ENCODE results near the gene RHD.
"Not testable (repeated sequence)": the region's sequence is repeated elsewhere in the genome, so short reads cannot be mapped to it uniquely, and the experiment has no call there.

Gene RHD

DNA sequence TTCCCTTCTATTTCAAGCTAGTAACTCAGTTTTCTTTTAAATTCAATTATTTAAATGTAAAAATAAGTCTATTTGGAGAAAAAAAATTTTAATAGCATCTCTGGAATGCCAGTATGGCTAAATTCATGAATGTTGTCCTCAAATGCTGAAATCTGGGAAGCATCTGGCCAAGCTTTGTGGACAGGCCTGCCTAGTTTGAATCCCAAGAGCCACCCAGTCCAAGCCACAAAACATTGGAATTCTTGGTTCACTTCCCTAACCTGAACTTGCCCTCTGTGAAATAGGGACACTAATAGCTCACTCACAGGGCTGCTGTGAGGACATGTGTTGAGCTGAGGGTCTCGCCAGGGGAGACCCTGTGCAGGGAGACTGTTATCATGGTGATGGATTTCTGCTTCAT is 37.2 kb downstream of the RHD start:
- not testable (repeated sequence) for DNase-seq

DNA sequence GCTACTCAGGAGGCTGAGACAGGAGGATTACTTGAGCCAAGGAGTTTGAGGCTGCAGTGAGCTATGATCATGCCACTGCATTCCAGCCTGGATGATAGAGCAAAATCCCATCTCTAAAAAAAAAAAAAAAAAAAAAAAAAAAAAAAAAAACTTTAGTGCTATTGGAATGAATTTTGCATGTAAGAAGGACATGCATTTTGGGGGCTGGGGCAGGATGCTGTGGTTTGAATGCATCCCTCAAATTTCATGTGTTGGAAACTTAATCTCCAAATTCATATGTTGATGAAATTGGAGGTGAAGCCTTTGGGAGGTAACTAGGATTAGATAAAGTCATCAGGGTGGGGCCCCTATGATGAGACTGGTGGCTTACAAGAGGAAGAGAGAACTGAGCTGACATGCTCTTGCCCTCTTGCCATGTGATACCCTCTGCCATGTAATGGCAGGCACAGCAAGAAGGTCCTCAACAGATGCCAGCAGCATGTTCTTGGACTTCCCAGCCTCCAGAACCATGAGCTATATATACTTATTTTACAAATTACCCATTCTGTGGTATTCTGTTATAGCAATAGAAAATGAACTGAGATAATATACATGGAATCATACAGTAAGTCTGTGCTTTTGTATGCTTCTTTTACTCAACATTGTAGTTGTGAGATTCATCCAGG is 40.6 kb downstream of the RHD start:
- DNase-seq = not testable (repeated sequence)

DNA sequence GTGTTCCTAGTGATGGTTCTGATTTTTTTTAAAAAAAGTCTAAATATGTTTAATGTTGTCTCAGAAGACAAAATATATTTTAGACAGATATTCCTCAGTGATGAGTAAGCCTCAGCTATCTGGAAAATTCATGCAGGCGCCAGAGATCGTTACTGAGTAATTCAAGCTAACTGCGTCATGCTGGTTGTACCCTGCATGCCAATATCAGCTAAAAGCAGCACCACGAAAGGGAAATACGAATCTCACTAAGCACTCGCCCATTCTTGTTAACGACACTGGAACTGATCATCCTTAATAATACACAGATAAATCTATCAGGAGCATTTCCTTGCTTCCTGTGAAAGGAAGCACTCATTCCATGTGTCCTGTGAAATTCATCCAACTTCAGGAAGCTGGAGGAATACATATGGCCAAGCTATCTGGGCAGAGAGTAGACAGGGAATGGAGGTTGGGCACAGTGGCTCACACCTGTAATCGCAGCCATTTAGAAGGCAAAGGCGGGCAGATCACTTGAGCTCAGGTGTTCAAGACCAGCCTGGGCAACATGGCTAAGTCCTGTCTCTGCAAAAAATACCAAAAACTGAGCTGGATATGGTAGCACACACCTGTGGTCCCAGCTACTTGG is 48.1 kb downstream of the RHD start:
- not testable (repeated sequence) for DNase-seq

GRCh38 chr1:25322127-25322526 is 49.8 kb downstream of the RHD start:
- not testable (repeated sequence) for DNase-seq

- DNase-seq = not testable (repeated sequence)
These were observed 52.1 kb downstream of the RHD start for GRCh38 chr1:25324407-25324806.

- not testable (repeated sequence) for DNase-seq
These were observed 55.8 kb downstream of the RHD start for GRCh38 chr1:25327864-25328790.

- DNase-seq = not testable (repeated sequence)
These were observed 56.5 kb downstream of the RHD start for GRCh38 chr1:25328791-25329185.

- DNase-seq = not testable (repeated sequence)
These were observed 57.0 kb downstream of the RHD start for GRCh38 chr1:25329336-25329735.

DNA sequence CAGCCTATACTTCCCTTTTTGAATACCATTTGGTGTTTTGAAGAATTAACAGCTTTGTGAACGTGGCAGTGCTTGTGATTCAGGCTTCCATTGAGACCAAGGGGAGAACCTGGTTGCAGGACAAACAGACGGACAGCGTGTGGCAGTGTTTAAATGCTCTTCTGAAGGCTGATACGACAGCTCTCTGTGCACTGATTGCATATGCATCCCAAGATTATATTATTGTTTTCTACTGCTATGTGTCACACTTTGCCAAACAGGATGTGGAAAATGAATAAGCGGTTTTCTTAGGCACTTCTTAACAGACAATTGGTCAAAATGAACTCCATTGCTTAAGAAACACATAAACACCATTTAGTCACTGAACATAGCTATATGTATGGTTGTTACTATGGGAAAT is 57.6 kb downstream of the RHD start:
- not testable (repeated sequence) for DNase-seq

DNA sequence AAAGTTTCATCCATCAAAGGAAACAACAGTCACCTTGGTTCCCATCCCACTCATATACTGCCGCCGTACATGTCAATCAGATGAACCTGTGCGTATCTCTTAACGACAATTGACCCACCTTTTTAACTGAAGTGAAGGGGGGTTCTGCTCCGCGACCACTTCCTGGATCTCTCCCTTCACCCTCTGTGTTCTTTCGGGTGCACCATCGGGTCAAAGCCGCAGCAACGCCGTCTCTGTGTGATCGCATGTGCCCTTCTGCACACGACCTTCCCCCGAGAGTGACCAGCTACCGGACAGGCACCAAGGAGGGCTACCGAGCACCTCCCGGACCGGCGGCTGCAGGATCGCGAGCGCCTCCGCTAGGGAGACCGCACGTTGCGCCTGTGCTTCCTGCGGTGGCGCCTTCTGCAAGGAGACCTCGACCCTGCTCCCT is 64.6 kb downstream of the RHD start:
- DNase-seq = not testable (repeated sequence)

- not testable (repeated sequence) for DNase-seq
These were observed 65.3 kb downstream of the RHD start for GRCh38 chr1:25337483-25338187.

- peak; percentile 94 for DNase-seq
These were observed 66.1 kb downstream of the RHD start, which contains the start of gene TMEM50A for GRCh38 chr1:25338188-25338981. TSS of gene TMEM50A (plus strand) at chr1:25338334. CDS start at chr1:25340487, 2,153 bp downstream.

DNA sequence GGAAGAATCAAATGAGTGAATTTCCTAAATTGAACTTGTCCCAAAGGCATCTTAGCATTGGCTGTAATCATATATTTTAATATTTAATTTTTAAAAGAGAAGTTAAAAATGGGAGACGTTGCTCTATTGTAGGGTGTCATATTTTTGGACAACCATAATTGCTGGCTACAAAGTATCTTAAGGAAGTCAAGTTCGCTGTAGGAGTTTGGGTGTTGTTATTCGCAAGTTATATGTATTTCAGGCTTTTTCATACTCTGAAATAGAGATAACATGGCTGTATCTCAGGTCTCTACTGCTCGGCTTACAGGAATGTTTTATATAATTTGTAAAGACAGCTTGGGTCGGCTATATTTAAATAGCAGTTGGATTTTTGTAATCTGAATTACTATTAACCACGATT is 66.7 kb downstream of the RHD start:
- DNase-seq = no peak

- no peak for DNase-seq
These were observed 69.4 kb downstream of the RHD start for GRCh38 chr1:25341746-25342145.

DNA sequence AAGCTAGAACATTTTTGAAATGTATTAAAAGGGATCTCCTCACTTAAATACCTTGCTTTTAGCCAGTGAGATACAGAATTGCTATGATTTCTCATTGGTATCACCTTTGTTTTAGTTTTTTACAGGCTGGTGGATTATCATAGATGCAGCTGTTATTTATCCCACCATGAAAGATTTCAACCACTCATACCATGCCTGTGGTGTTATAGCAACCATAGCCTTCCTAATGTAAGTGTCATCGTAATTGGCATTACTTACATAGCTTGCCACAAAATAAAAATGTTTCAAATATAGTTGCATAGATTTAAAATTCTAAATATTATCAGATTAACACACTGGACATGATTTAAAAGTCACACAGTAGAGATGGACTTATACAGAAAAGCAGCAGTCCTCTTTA is 70.5 kb downstream of the RHD start:
- no peak for DNase-seq

- no peak for DNase-seq
These were observed 71.6 kb downstream of the RHD start for GRCh38 chr1:25343872-25344271.

DNA sequence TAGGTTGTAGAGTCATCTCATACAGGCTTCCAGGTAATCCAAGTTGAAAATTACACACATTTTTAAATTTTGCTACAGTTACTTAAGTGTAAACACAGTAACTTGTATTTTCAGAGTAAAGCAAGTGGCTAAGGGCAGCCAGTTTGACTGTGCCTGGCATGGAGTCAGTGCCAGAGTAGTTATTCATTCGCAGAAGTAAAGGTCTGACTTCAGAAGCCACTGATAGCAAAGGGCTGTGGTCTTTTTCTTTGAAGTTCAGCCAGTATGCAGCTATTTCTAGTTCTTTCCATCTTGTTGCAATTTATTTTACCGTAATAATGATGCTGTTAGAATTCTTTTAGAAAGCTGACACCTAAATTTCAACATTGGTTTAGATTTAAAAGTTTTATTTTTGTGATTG is 75.2 kb downstream of the RHD start:
- DNase-seq = no peak

DNA sequence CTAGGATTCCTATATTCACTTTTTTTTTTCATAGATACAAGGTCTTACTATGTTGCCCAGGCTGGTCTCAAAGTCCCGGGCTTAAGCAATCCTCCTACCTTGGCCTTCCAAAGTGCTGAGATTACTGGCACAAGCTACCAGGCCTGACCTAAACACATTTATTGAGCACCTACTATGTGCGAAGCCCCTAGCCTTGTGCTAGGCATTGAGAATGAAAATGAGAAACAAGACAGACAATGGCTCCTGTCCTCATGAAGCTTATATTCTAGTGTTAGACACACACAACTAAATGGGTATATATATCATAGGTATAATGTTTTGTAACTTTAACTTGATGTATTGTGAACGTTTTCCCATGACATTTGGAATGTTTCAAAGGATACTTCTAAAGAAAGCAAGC is 77.3 kb downstream of the RHD start:
- DNase-seq = no peak

- DNase-seq = no peak
These were observed 83.6 kb downstream of the RHD start for GRCh38 chr1:25355841-25356395.

DNA sequence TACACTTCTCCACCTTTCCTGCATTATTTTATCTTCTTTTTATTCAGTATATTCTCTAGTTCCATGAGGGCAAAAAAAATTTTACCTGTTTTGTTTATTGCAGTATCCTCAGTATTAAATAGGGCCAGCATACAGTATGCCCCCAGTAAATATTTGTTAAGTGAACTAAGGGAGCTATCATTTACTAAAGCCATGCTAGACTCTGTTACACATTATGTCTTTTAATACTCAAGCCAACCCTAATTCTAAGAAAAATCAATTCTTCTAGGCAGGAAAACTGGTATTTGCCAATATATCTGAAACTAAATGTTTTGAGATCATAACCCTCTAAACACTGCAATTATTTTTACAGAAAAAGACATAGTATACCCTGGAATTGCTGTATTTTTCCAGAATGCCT is 84.1 kb downstream of the RHD start:
- DNase-seq = no peak

GRCh38 chr1:25356848-25357247 is 84.5 kb downstream of the RHD start:
- DNase-seq = no peak
